Fibroblast of lung (primary cell): ENCODE data around the gene DOCK4. TPM values are rescaled to one million over a fixed set of nuclear protein-coding genes. Genes with fewer than 3 reads are reported as not detected.

Experiments used
- DNase-seq, 2 donors: peaks; one replicate each; pipeline versions ENCODE4 v3.0.0 to v3.0.0-alpha.2; 2010; ENCODE audit warnings: low read depth in 2 of 2
- H2AFZ ChIP-seq: 2 replicates; pipeline ENCODE4 v1.5.1; 2012; ENCODE audit warnings: low read length, control low read depth, inconsistent platforms
- H3K27ac ChIP-seq: 2 replicates; pipeline ENCODE4 v1.5.1; 2011; ENCODE audit warnings: low read length, control low read depth; ENCODE audit not compliant: insufficient read depth
- H3K27me3 ChIP-seq: 2 replicates; pipeline ENCODE4 v1.5.1; 2011; ENCODE audit warnings: mild to moderate bottlenecking, low read length; ENCODE audit not compliant: control insufficient read depth, insufficient read depth
- H3K36me3 ChIP-seq: 2 replicates; pipeline ENCODE4 v1.5.1; 2011; ENCODE audit warnings: low read length; ENCODE audit not compliant: control insufficient read depth, insufficient read depth
- H3K4me1 ChIP-seq: 2 replicates; pipeline ENCODE4 v1.5.1; 2011; ENCODE audit warnings: low read length; ENCODE audit not compliant: control insufficient read depth, insufficient read depth; ENCODE audit errors: extremely low read depth
- H3K4me2 ChIP-seq: 2 replicates; pipeline ENCODE4 v1.5.1; 2011; ENCODE audit warnings: low read length, control low read depth; ENCODE audit not compliant: insufficient read depth; ENCODE audit errors: extremely low read depth
- H3K4me3 ChIP-seq, 4 experiments: fragments of 200-600 bp in 1 of 4; sonication (generic) in 1 of 4; replicated peaks in 1 of 4; 2 replicates each; pipeline ENCODE4 v1.5.1; 2011 to 2016; ENCODE audit warnings: low read length in 4 of 4, low read depth in 3 of 4, mild to moderate bottlenecking in 3 of 4, control low read depth in 2 of 4, inconsistent platforms in 1 of 4, mixed read lengths in 1 of 4; ENCODE audit not compliant: insufficient read depth in 1 of 4; ENCODE audit errors: control extremely low read depth in 1 of 4
- H3K79me2 ChIP-seq: 2 replicates; pipeline ENCODE4 v1.5.1; 2012; ENCODE audit warnings: mild to moderate bottlenecking, low read length, inconsistent platforms; ENCODE audit not compliant: control insufficient read depth, insufficient read depth
- H3K9ac ChIP-seq: 2 replicates; pipeline ENCODE4 v1.5.1; 2011; ENCODE audit warnings: mild to moderate bottlenecking, low read length, control low read depth; ENCODE audit not compliant: insufficient read depth
- H3K9me3 ChIP-seq: 2 replicates; pipeline ENCODE4 v1.5.1; 2012; ENCODE audit warnings: low read depth, low read length; ENCODE audit not compliant: control insufficient read depth, insufficient read depth
- H4K20me1 ChIP-seq: 2 replicates; pipeline ENCODE4 v1.5.1; 2011; ENCODE audit warnings: low read length; ENCODE audit not compliant: control insufficient read depth, insufficient read depth; ENCODE audit errors: extremely low read depth
- CTCF ChIP-seq, 2 donors: IDR thresholded peaks in 1 of 2; conservative IDR thresholded peaks in 1 of 2; 1 replicate in 1 of 2; 2 replicates in 1 of 2; pipeline ENCODE4 v1.5.1; 2011 to 2012; ENCODE audit warnings: low read length in 2 of 2, control low read depth in 1 of 2, inconsistent platforms in 1 of 2, low read depth in 1 of 2, mild to moderate bottlenecking in 1 of 2
- EZH2 ChIP-seq: IDR thresholded peaks from 2 replicates; pipeline ENCODE4 v1.5.1; 2012; ENCODE audit warnings: low read length, control low read depth, mild to moderate bottlenecking; ENCODE audit errors: missing control alignments
- polyA plus RNA-seq, 2 donors: library from polyadenylated mRNA; depleted of rRNA in 1 of 2; stranded (reverse) in 1 of 2; unstranded in 1 of 2; fragments of >200 nt; gene quantifications; 2 replicates each; pipeline ENCODE4 v1.2.1, GENCODE V29; 2011 to 2012; ENCODE audit warnings: missing spikeins in 1 of 2
- total RNA-seq: library from RNA; depleted of rRNA; stranded (reverse); fragments of >200 nt; gene quantifications from 2 replicates; pipeline ENCODE4 v1.2.1, GENCODE V29; 2014

The DOCK4 gene
- total and polyA plus RNA-seq, 2 donors (not counting 1 experiment from before 2014, with no cell fraction given), result 20.8 to 39.3 TPM

GRCh38 chr7:112232212-112232978 is 26.2 kb upstream of the DOCK4 start:
- Histone ChIP-seq H3K36me3 (no peaks in the 10 kb centered on the region), H3K79me2 (no peaks in the 10 kb centered on the region), H3K4me3 (no peak overlapping the region), H4K20me1 (no peaks in the 10 kb centered on the region), H3K9ac (no peak overlapping the region), H2AFZ (no peak overlapping the region), H3K4me1 (no peaks in the 10 kb centered on the region), H3K27me3 (no peaks in the 10 kb centered on the region), H3K4me2 (no peak overlapping the region), H3K27ac (no peak overlapping the region), H3K9me3 (no peaks in the 10 kb centered on the region)
- no peak for DNase-seq
- TF ChIP-seq EZH2, result no peak
- TF ChIP-seq CTCF (conservative IDR thresholded peaks at IDR 0.05 in 1 of 2, IDR thresholded peaks at IDR 0.05 in 1 of 2; ENCODE audit: low read depth in 1 of 2, low read length in 2 of 2), result no peak

GRCh38 chr7:112228632-112229031 is 22.4 kb upstream of the DOCK4 start:
- no peaks in the 10 kb centered on the region for H3K79me2 ChIP-seq
- TF ChIP-seq CTCF (conservative IDR thresholded peaks at IDR 0.05 in 1 of 2, IDR thresholded peaks at IDR 0.05 in 1 of 2; ENCODE audit: low read depth in 1 of 2, low read length in 2 of 2) (no peak), EZH2 (no peak)

GRCh38 chr7:112226701-112227276 is 20.6 kb upstream of the DOCK4 start:
- TF ChIP-seq CTCF (conservative IDR thresholded peaks at IDR 0.05 in 1 of 2, IDR thresholded peaks at IDR 0.05 in 1 of 2; ENCODE audit: low read depth in 1 of 2, low read length in 2 of 2) (no peak), EZH2 (no peak)
- H3K36me3 ChIP-seq, result no peaks in the 10 kb centered on the region

More at GRCh38 chr7:112228632-112229031, 22.4 kb upstream of the DOCK4 start:
- Histone ChIP-seq H3K9ac (no peak overlapping the region), H2AFZ (no peak overlapping the region), H3K9me3 (no peaks in the 10 kb centered on the region), H4K20me1 (no peaks in the 10 kb centered on the region), H3K4me3 (no peak overlapping the region), H3K27me3 (no peaks in the 10 kb centered on the region), H3K27ac (no peak overlapping the region), H3K4me2 (no peak overlapping the region), H3K4me1 (no peaks in the 10 kb centered on the region), H3K36me3 (no peaks in the 10 kb centered on the region)
- no peak for DNase-seq

More at GRCh38 chr7:112226701-112227276, 20.6 kb upstream of the DOCK4 start:
- H3K4me3 ChIP-seq, result no peak overlapping the region
- DNase-seq, result peak in 1 of 2 donors; percentile 44
- H2AFZ ChIP-seq, result no peak overlapping the region
- H3K27ac ChIP-seq, result no peak overlapping the region
- no peak overlapping the region for H3K4me2 ChIP-seq
- no peaks in the 10 kb centered on the region for H3K9me3 ChIP-seq
- H4K20me1 ChIP-seq, result no peaks in the 10 kb centered on the region
- H3K27me3 ChIP-seq, result no peaks in the 10 kb centered on the region
- H3K79me2 ChIP-seq, result no peaks in the 10 kb centered on the region
- H3K9ac ChIP-seq, result no peak overlapping the region
- no peaks in the 10 kb centered on the region for H3K4me1 ChIP-seq
